Colon (tissue), 2 donors: ENCODE results near the gene ECE1.
"Not testable (repeated sequence)": the region's sequence is repeated elsewhere in the genome, so short reads cannot be mapped to it uniquely, and the experiment has no call there.

Source experiments
- FAIRE-seq: peaks from 2 replicates; lab custom pipeline; 2012; peaks lifted over from hg19 to GRCh38; lab: Jason Lieb, UNC
- donor health status: control.
- donor health status: control.

The ECE1 gene

GRCh38 chr1:21249940-21250493 lies 40.2 kb downstream of the ECE1 start:
- FAIRE-seq = no peak

GRCh38 chr1:21247892-21248715 lies 42.2 kb downstream of the ECE1 start:
- FAIRE-seq = no peak

GRCh38 chr1:21246905-21247642 lies 43.2 kb downstream of the ECE1 start:
- no peak for FAIRE-seq

GRCh38 chr1:21245688-21246229 lies 44.5 kb downstream of the ECE1 start:
- no peak for FAIRE-seq

GRCh38 chr1:21244986-21245687 lies 45.1 kb downstream of the ECE1 start:
- no peak for FAIRE-seq

GRCh38 chr1:21244154-21244553 lies 46.1 kb downstream of the ECE1 start:
- no peak for FAIRE-seq

- FAIRE-seq = no peak
These were observed 47.4 kb downstream of the ECE1 start for GRCh38 chr1:21242846-21243245.

- FAIRE-seq = no peak
These were observed 48.3 kb downstream of the ECE1 start for GRCh38 chr1:21241771-21242581.

GRCh38 chr1:21240706-21241105 lies 49.6 kb downstream of the ECE1 start:
- no peak for FAIRE-seq

GRCh38 chr1:21239221-21239620 lies 51.0 kb downstream of the ECE1 start:
- no peak for FAIRE-seq

GRCh38 chr1:21238141-21238800 lies 52.0 kb downstream of the ECE1 start:
- FAIRE-seq = no peak

- FAIRE-seq = no peak
These were observed 52.7 kb downstream of the ECE1 start for GRCh38 chr1:21237446-21238088.

GRCh38 chr1:21236178-21236577 lies 54.1 kb downstream of the ECE1 start:
- no peak for FAIRE-seq

GRCh38 chr1:21234779-21235178 lies 55.5 kb downstream of the ECE1 start:
- FAIRE-seq = no peak

- FAIRE-seq = no peak
These were observed 56.8 kb downstream of the ECE1 start for GRCh38 chr1:21233490-21233889.

GRCh38 chr1:21232044-21232443 lies 58.2 kb downstream of the ECE1 start:
- FAIRE-seq = no peak

GRCh38 chr1:21229246-21230000 lies 60.8 kb downstream of the ECE1 start:
- FAIRE-seq = no peak

- FAIRE-seq = not testable (repeated sequence)
These were observed 62.0 kb downstream of the ECE1 start for GRCh38 chr1:21228224-21228623.

GRCh38 chr1:21225065-21225464 lies 65.2 kb downstream of the ECE1 start:
- no peak for FAIRE-seq

GRCh38 chr1:21220815-21221214 lies 69.4 kb downstream of the ECE1 start:
- FAIRE-seq = no peak
